ENCODE results near the gene DCAKD.
A peak's percentile ranks its signal among the peaks of the same experiment; 100 is the strongest.
"Not testable (repeated sequence)": the region's sequence is repeated elsewhere in the genome, so short reads cannot be mapped to it uniquely, and the experiment has no call there.

DCAKD gene

GRCh38 chr17:45063198-45063597 lies 11.8 kb upstream of the DCAKD start:
- DNase-seq, result no peak

GRCh38 chr17:45061606-45062205 lies 10.3 kb upstream of the DCAKD start:
- no peak for DNase-seq

GRCh38 chr17:45060797-45061605 lies 9.6 kb upstream of the DCAKD start, which contains the start of gene NMT1:
TSS of gene NMT1 (plus strand) at chr17:45061317. CDS start at chr17:45061330, 13 bp downstream.
- peak; percentile 94 for DNase-seq

GRCh38 chr17:45060382-45060796 lies 9.0 kb upstream of the DCAKD start:
- no peak for DNase-seq

- peak; percentile 30 for DNase-seq
Measured at GRCh38 chr17:45052052-45052772, 780 bp upstream of the DCAKD start.

GRCh38 chr17:45051720-45052051 lies 254 bp upstream of the DCAKD start:
- DNase-seq, result not testable (repeated sequence)

- DNase-seq, result peak; percentile 5
Measured at GRCh38 chr17:45050481-45051059, 862 bp downstream of the DCAKD start.

- DNase-seq, result no peak
Measured at GRCh38 chr17:45048795-45049563, 2.5 kb downstream of the DCAKD start.

GRCh38 chr17:45046537-45047125 lies 4.8 kb downstream of the DCAKD start:
- no peak for DNase-seq

GRCh38 chr17:45043813-45044540 lies 7.5 kb downstream of the DCAKD start:
- no peak for DNase-seq

GRCh38 chr17:45042346-45043120 lies 8.9 kb downstream of the DCAKD start:
- no peak for DNase-seq

- DNase-seq, result no peak
Measured at GRCh38 chr17:45040459-45040858, 11.0 kb downstream of the DCAKD start.

GRCh38 chr17:45038728-45039634 lies 12.5 kb downstream of the DCAKD start:
- no peak for DNase-seq

- no peak for DNase-seq
Measured at GRCh38 chr17:45036691-45037090, 14.7 kb downstream of the DCAKD start.

GRCh38 chr17:45035848-45036247 lies 15.6 kb downstream of the DCAKD start:
- no peak for DNase-seq

- no peak for DNase-seq
Measured at GRCh38 chr17:45034599-45034998, 16.8 kb downstream of the DCAKD start.

GRCh38 chr17:45032174-45032541 lies 19.3 kb downstream of the DCAKD start:
- DNase-seq, result no peak

- DNase-seq, result no peak
Measured at GRCh38 chr17:45031231-45032173, 19.9 kb downstream of the DCAKD start.

Measured in effector CD4-positive, alpha-beta T cell (primary cell).